Adipocyte (in vitro differentiated cells): ENCODE results near the gene SH3RF1.
"Not testable (repeated sequence)": the region's sequence is repeated elsewhere in the genome, so short reads cannot be mapped to it uniquely, and the experiment has no call there.

Experiments used
- DNase-seq: peaks from one replicate; pipeline ENCODE4 v3.0.0-alpha.2; 2015; ENCODE audit warnings: low read depth
- H3K27me3 ChIP-seq: replicated peaks from 2 replicates; pipeline ENCODE4 v1.7.0; 2013; ENCODE audit warnings: mild to moderate bottlenecking, low read length, moderate library complexity; ENCODE audit not compliant: control insufficient read depth, insufficient read depth
- H3K36me3 ChIP-seq: 2 replicates; pipeline ENCODE4 v1.7.0; 2013; ENCODE audit warnings: low read length, mild to moderate bottlenecking, moderate library complexity; ENCODE audit not compliant: control insufficient read depth, insufficient read depth, severe bottlenecking
- H3K4me1 ChIP-seq: 2 replicates; pipeline ENCODE4 v1.7.0; 2013; ENCODE audit warnings: mild to moderate bottlenecking, low read length, moderate library complexity; ENCODE audit not compliant: control insufficient read depth, insufficient read depth
- H3K4me3 ChIP-seq: 2 replicates; pipeline ENCODE4 v1.7.0; 2013; ENCODE audit warnings: mild to moderate bottlenecking, low read length, moderate library complexity
- H3K9ac ChIP-seq: 2 replicates; pipeline ENCODE4 v1.7.0; 2013; ENCODE audit warnings: mild to moderate bottlenecking, low read length, moderate library complexity
- H3K9me3 ChIP-seq: 2 replicates; pipeline ENCODE4 v1.7.0; 2013; ENCODE audit warnings: mild to moderate bottlenecking, low read length, moderate library complexity; ENCODE audit not compliant: control insufficient read depth

Gene SH3RF1

DNA sequence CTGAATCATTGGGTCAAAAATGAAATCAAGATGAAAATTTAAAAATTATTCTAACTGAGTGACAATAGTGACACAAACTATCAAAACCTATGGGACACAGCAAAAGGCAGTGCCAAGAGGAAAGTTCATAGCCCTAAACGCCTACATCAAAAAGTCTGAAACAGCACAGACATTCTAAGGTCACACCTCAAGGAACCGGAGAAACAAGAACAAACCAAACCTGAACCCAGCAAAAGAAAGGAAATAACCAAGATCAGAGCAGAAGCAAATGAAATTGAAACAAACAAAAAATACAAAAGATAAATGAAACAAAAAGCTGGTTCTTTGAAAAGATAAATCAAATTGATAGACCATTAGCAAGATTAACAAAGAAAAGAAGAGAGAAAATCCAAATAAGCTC, 80.8 kb downstream of the SH3RF1 start:
- not testable (repeated sequence) for H3K27me3 ChIP-seq, H3K4me3 ChIP-seq, H3K9ac ChIP-seq, DNase-seq, H3K4me1 ChIP-seq, H3K9me3 ChIP-seq, H3K36me3 ChIP-seq

DNA sequence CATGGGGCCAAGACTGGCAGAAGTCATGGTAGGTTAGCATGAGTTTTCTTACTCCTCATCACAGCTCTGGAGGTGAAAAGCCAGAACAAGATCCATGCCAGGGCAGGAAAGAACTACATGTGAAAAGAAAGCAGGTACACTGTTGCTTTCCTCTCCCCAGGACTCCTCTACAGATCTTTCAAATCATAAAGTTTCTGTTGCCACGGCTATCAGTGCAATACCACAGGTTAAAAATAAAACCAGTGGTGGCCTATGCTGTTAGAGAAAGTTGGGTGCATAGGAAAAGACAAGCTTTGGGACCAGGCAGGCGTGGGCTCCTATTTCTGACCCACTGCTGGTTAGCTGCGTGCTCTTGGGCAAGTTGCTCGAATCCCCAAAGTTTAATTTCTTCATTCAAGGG, 81.4 kb downstream of the SH3RF1 start:
- H3K36me3 ChIP-seq, result no peaks in the 10 kb centered on the region
- no peaks in the 10 kb centered on the region for H3K27me3 ChIP-seq
- no peak overlapping the region for H3K4me3 ChIP-seq
- no peak for DNase-seq
- H3K9me3 ChIP-seq, result no peaks in the 10 kb centered on the region
- no peak overlapping the region for H3K9ac ChIP-seq
- H3K4me1 ChIP-seq, result peaks cover 16% of the 10 kb centered on the region

DNA sequence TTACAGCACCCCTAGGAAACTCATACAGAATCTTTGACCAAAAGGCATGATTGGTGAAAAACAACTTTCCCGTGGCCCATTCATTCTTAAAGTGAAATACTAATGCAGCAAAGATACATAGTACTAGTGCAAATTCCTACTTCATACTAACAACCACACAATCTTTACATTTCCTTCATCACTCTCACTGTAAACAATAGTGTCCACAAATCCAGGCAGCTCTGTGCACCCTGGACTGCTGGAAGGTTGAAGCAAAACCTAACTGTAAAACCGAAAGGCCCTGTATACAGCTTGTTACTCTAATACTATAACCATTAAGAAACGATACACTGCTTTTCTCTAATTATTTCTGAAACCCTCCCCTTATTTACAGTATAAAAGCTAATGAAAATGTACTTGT, 82.6 kb downstream of the SH3RF1 start:
- H3K27me3 ChIP-seq, result no peaks in the 10 kb centered on the region
- peaks cover 17% of the 10 kb centered on the region for H3K4me1 ChIP-seq
- H3K4me3 ChIP-seq, result no peak overlapping the region
- no peaks in the 10 kb centered on the region for H3K9me3 ChIP-seq
- DNase-seq, result no peak
- no peaks in the 10 kb centered on the region for H3K36me3 ChIP-seq
- no peak overlapping the region for H3K9ac ChIP-seq

DNA sequence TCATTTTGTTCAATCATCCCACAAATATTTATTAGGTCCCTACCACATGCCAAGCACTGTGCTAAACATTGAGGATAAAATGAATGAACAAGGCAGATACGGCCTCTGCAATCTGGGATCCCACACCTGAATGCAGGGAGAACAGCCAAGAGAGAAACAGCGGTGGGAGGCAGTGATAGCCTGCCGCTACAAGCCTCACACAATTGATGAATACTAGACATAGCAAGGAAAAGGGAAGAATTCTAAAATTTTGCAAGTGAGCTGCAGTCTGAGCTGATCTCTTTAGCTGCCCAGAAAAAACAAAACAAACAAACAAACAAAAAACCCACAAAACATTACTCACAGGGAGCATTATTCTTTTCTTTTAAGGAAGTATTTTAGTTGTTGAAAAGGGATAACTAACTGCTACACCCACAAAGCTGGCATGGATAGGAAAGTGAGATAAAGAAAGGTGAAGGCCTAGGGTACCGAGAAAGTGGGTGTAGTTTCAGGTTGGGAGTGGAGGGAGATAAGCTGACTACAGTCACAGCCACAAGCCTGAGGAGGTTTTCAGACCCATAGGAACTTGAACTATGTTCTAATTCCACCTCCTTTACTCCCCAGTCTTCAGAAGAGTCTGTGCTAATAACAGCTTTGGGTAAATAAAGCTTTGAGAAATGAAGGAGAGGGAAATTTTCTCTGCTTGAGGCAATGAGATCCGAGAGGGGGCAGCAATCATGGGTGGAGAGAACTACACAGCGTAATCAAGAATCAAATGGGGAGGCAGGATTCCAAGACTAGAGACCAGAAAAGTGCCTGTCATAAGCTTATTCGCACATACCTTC, 85.4 kb downstream of the SH3RF1 start:
- DNase-seq, result peak; percentile 31

DNA sequence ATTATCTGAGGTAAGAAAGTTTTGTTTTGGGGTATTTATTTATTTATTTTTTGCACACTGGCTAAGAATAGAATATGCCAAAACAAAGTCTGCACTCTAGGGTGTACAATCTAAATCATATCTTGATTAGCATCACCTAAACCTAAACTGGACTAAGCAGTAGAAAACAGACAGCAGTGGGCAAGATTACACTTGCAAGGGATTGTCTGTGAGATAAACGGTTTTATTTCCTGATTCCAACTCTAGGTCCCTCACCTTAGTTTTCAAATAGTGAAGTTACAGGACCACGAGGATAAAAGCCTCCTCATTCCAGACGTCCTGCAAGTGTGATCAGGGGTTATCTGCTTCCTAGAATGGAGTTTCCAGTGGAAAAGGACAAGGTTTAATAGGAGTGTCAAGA, 86.1 kb downstream of the SH3RF1 start:
- no peaks in the 10 kb centered on the region for H3K36me3 ChIP-seq

More for the DNA sequence above, 85.4 kb downstream of the SH3RF1 start:
- Histone ChIP-seq H3K9ac (no peak overlapping the region), H3K4me3 (no peak overlapping the region), H3K36me3 (no peaks in the 10 kb centered on the region), H3K9me3 (no peaks in the 10 kb centered on the region), H3K4me1 (peaks cover 17% of the 10 kb centered on the region), H3K27me3 (no peaks in the 10 kb centered on the region)

DNA sequence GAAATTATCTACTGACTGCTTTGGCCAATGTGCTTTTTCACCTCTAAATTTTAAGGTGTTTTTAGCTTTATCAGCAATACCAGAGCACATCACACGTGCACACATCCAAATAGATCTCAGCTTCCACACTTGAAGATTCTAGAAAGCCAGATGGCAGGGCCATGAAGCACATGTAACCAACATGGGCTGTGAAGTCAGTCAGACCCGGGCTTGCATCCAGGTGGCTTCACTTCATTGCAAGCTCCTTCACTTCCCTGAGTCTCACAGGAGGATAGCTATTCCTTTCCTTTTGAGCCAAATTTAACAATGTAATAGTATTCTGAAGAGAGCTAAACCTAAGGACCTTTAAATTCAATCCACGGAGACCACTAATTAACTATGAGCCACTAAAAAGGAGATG, 86.5 kb downstream of the SH3RF1 start:
- Histone ChIP-seq H3K9me3 (no peaks in the 10 kb centered on the region), H3K4me1 (peaks cover 19% of the 10 kb centered on the region), H3K4me3 (no peak overlapping the region), H3K36me3 (no peaks in the 10 kb centered on the region), H3K27me3 (no peaks in the 10 kb centered on the region), H3K9ac (no peak overlapping the region)
- no peak for DNase-seq

More for the DNA sequence above, 86.1 kb downstream of the SH3RF1 start:
- Histone ChIP-seq H3K9me3 (no peaks in the 10 kb centered on the region), H3K4me3 (no peak overlapping the region), H3K9ac (no peak overlapping the region), H3K27me3 (no peaks in the 10 kb centered on the region), H3K4me1 (peaks cover 17% of the 10 kb centered on the region)
- no peak for DNase-seq

DNA sequence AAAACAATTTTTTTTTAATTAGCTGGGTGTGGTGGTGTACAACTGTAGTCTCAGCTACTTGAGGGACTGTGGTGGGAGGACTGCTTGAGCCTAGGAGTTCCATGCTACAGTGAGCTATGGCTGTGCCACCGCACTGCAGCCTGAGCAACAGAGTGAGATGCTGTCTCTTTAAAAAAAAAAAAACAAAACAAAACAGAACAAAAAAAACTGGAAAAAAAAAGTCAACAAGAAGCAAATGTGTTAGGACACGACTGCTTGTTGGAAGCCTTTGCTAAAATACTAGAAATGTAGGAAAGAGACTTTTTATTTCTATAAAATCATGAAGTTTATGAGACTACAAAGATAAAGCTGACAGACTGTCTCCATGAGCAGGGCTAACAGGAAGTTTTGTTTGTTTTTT, 87.2 kb downstream of the SH3RF1 start:
- Histone ChIP-seq H3K36me3 (no peaks in the 10 kb centered on the region), H3K27me3 (no peaks in the 10 kb centered on the region), H3K4me1 (peaks cover 19% of the 10 kb centered on the region), H3K4me3 (no peak overlapping the region), H3K9me3 (no peaks in the 10 kb centered on the region), H3K9ac (no peak overlapping the region)
- no peak for DNase-seq

DNA sequence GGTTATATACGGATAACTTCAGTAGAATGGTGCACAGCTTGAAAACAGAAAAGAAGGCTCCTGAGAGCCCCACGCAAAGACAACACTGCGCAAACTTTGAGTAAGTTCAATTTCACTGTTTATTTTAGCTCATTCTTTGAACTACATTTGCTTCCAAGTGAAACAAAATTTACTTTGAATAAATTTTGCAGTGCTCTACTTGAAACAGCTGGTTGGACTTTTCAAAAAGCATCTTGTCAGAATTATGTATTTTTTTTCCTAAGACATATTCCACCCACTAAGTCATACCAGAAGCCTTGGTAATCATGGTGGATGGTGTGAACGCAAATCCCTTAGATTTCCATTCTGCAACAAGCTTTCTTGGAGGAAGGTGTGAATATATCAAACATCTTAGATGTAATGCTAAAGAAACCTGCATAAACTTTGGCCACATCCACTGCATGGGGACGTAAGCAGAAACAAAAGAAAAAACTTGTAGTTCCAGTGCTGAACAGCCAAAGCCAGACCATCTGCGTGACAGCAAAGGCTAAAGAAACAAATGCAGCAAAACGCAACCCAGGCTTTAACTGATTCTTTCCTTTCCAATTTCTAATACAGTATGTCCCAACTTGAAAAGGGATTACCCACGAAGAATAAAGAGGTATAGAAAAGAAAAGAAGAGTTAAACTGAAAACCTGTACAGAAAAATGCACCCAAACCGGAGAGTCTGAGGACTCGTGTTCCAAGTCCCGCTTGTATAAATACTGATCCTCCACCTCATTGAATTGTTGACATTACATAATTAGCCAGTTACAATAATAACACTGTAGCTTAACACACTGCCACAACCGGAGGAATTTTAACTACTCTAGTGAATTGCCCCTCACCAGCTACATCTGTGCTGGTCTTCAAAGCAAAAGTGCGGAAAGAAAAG, 90.9 kb downstream of the SH3RF1 start:
- H3K9ac ChIP-seq, result no peak overlapping the region
- peak; percentile 71 for DNase-seq
- no peaks in the 10 kb centered on the region for H3K27me3 ChIP-seq
- no peak overlapping the region for H3K4me3 ChIP-seq
- H3K4me1 ChIP-seq, result peaks cover 8% of the 10 kb centered on the region
- H3K36me3 ChIP-seq, result no peaks in the 10 kb centered on the region
- no peaks in the 10 kb centered on the region for H3K9me3 ChIP-seq

DNA sequence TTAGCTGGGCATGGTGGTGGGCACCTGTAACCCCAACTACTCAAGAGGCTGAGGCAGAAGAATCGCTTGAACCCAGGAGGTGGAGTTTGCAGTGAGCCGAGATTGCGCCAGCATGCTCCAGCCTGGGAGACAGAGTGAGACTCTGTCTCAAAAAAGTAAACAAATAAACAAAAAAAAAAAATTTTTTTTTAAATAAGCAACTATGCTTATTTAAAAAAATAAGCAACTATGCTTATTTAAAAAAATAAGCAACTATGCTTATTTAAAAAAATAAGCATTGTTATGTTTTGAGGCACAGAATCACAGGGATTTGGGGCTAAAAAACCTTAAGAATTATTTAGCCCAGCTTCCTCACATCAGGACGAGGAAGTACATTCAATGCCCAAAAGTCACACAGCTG, 92.7 kb downstream of the SH3RF1 start:
- not testable (repeated sequence) for H3K9ac ChIP-seq, H3K4me1 ChIP-seq, H3K9me3 ChIP-seq, H3K27me3 ChIP-seq, DNase-seq, H3K36me3 ChIP-seq, H3K4me3 ChIP-seq

DNA sequence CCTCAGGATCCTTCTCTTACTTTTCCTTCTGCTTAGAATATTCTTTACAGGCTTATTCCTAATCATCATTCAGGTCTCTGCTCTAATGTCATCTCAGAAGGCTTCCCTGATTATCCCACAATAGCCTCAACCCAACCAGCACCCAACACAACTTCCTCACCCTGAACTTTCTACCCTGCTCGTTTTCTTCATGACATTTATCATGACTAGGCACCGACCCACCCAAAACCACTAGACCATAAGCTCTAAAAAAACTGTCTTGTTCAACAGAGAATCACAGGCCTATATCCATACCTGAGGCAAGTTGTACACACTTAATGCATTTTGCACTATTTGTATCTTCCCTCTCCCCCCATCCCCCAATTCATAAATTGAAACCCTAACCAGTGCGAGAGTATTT, 95.3 kb downstream of the SH3RF1 start:
- H3K9ac ChIP-seq, result no peak overlapping the region
- H3K4me1 ChIP-seq, result peaks cover 3% of the 10 kb centered on the region
- no peaks in the 10 kb centered on the region for H3K27me3 ChIP-seq
- no peak overlapping the region for H3K4me3 ChIP-seq
- H3K9me3 ChIP-seq, result no peaks in the 10 kb centered on the region
- no peak for DNase-seq
- H3K36me3 ChIP-seq, result no peaks in the 10 kb centered on the region

DNA sequence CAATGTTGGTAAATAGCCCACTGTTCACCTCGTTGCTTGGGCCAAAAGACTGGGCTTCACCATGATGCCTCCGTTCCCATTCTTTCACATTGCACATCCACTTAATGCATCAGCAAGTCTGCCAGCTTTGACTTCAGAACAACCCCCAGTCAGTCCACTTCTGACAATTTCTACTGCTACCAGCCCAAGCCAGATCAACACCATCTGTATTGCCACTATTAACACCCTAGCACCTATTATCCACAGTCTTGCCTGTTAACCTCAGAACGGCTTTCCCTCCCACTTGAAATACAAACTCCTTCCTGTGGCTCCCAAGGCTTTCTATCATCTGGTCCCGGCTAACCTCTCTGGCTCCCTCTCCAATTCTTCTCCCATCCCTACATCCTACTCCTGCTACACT, 95.7 kb downstream of the SH3RF1 start:
- H3K9ac ChIP-seq, result no peak overlapping the region
- H3K4me1 ChIP-seq, result peaks cover 3% of the 10 kb centered on the region
- H3K27me3 ChIP-seq, result no peaks in the 10 kb centered on the region
- H3K36me3 ChIP-seq, result no peaks in the 10 kb centered on the region
- no peak overlapping the region for H3K4me3 ChIP-seq
- no peak for DNase-seq
- no peaks in the 10 kb centered on the region for H3K9me3 ChIP-seq
